NCI-H446 treated with DMSO at 0.1 percent for 48 hours (cell line): Measurements from ENCODE around the gene TGFBR1.

ENCODE experiments used
- DNase-seq: peaks from one replicate; lab custom pipeline; 2025; lab: John Stamatoyannopoulos, UW

Gene TGFBR1

GRCh38 chr9:99107421-99107820 is 2.5 kb downstream of the TGFBR1 start:
- DNase-seq: no peak

- no peak for DNase-seq
Observed at GRCh38 chr9:99108131-99108530, 3.2 kb downstream of the TGFBR1 start.

GRCh38 chr9:99109522-99109921 is 4.6 kb downstream of the TGFBR1 start:
- DNase-seq: no peak

- no peak for DNase-seq
Observed at GRCh38 chr9:99112750-99113413, 8.0 kb downstream of the TGFBR1 start.

GRCh38 chr9:99113414-99114048 is 8.6 kb downstream of the TGFBR1 start:
- DNase-seq: no peak

GRCh38 chr9:99114049-99114440 is 9.1 kb downstream of the TGFBR1 start:
- DNase-seq: no peak

- DNase-seq: no peak
Observed at GRCh38 chr9:99114846-99115500, 10.1 kb downstream of the TGFBR1 start.

GRCh38 chr9:99116003-99116411 is 11.1 kb downstream of the TGFBR1 start:
- DNase-seq: peak; percentile 5

GRCh38 chr9:99118782-99119466 is 14.0 kb downstream of the TGFBR1 start:
- DNase-seq: no peak

- no peak for DNase-seq
Observed at GRCh38 chr9:99119976-99120655, 15.2 kb downstream of the TGFBR1 start.

- no peak for DNase-seq
Observed at GRCh38 chr9:99121604-99122003, 16.7 kb downstream of the TGFBR1 start.

GRCh38 chr9:99124534-99125255 is 19.8 kb downstream of the TGFBR1 start:
- DNase-seq: no peak

GRCh38 chr9:99125446-99125845 is 20.5 kb downstream of the TGFBR1 start:
- no peak for DNase-seq

GRCh38 chr9:99126312-99126711 is 21.4 kb downstream of the TGFBR1 start:
- DNase-seq: no peak

- no peak for DNase-seq
Observed at GRCh38 chr9:99127356-99128132, 22.6 kb downstream of the TGFBR1 start.

GRCh38 chr9:99128133-99128406 is 23.2 kb downstream of the TGFBR1 start:
- no peak for DNase-seq

- DNase-seq: no peak
Observed at GRCh38 chr9:99129091-99129490, 24.2 kb downstream of the TGFBR1 start.

- DNase-seq: no peak
Observed at GRCh38 chr9:99130069-99130468, 25.2 kb downstream of the TGFBR1 start.

GRCh38 chr9:99133145-99133544 is 28.2 kb downstream of the TGFBR1 start:
- no peak for DNase-seq

- DNase-seq: peak; percentile 75
Observed at GRCh38 chr9:99134893-99135341, 30.0 kb downstream of the TGFBR1 start.

GRCh38 chr9:99135456-99135855 is 30.5 kb downstream of the TGFBR1 start:
- peak; percentile 66 for DNase-seq
